Measurements from ENCODE around the gene VHLL. TPM values are rescaled to one million over a fixed set of nuclear protein-coding genes. Genes with fewer than 3 reads are reported as not detected.
A peak's percentile ranks its signal among the peaks of the same experiment; 100 is the strongest.

The VHLL gene
- polyA plus RNA-seq, 1 of the 3 experiments (the other 2 are of a cell fraction): not detected

- TF ChIP-seq NFIC (IDR thresholded peaks at IDR 0.05; ENCODE audit: borderline replicate concordance): no peak
Observed at GRCh38 chr1:156263288-156263655, 35.8 kb downstream of the VHLL start (continued).

GRCh38 chr1:156262461-156263287 lies 36.4 kb downstream of the VHLL start:
- peak overlapping the region in 1 of 2 experiments; percentile 56; a peak in 2 of 4 replicates for H3K27ac ChIP-seq (ENCODE audit: low read depth in 2 of 2, low read length in 1 of 2)
- TF ChIP-seq JUND (IDR thresholded peaks at IDR 0.05): peak; percentile 16; the same call in 1 of the 2 replicates
- no peak for TF ChIP-seq POLR2AphosphoS5 (IDR thresholded peaks at IDR 0.05; ENCODE audit: low read depth, low read length)
- TF ChIP-seq ELF1 (IDR thresholded peaks at IDR 0.05): no peak
- peak; percentile 45 for TF ChIP-seq PBX3 (IDR thresholded peaks at IDR 0.05)
- no peak for TF ChIP-seq MAX (IDR thresholded peaks at IDR 0.05; ENCODE audit: low read depth)
- peak; percentile 56 for TF ChIP-seq FOSL2 (IDR thresholded peaks at IDR 0.05; ENCODE audit: borderline replicate concordance, low read depth)
- peak; percentile 2; the same call in 1 of the 2 replicates for TF ChIP-seq TCF12 (IDR thresholded peaks at IDR 0.05)
- no peak for TF ChIP-seq USF1 (IDR thresholded peaks at IDR 0.05; ENCODE audit: borderline replicate concordance, low read depth)
- no peak for TF ChIP-seq TAF1 (IDR thresholded peaks at IDR 0.05; ENCODE audit: borderline replicate concordance, low read depth, low read length)
- no peak for TF ChIP-seq FOXM1 (IDR thresholded peaks at IDR 0.05; ENCODE audit: low read depth)
- no peak for TF ChIP-seq SMC3 (IDR thresholded peaks at IDR 0.05; ENCODE audit: low read depth, low read length)
- TF ChIP-seq MEF2A (IDR thresholded peaks at IDR 0.05; ENCODE audit: borderline replicate concordance, low read depth): no peak
- TF ChIP-seq NRF1 (IDR thresholded peaks at IDR 0.05; ENCODE audit: low read depth, low read length): no peak
- 0 out of 2 replicates have a peak, but pooled peaks have one; percentile 8 for TF ChIP-seq NFIC (IDR thresholded peaks at IDR 0.05; ENCODE audit: borderline replicate concordance)
- H3K36me3 ChIP-seq (replicated peaks in 1 of 2; ENCODE audit: control insufficient read depth in 1 of 2, insufficient read depth in 2 of 2, low read length in 1 of 2): peaks cover 72 to 77% of the 10 kb centered on the region in 2 experiments
- peaks cover 7% of the 10 kb centered on the region; the same call in 1 of the 2 replicates for H3K79me2 ChIP-seq (ENCODE audit: insufficient read depth)
- H3K27me3 ChIP-seq (ENCODE audit: insufficient read depth): no peaks in the 10 kb centered on the region
- no peaks in the 10 kb centered on the region for H3K9me3 ChIP-seq
- peaks cover 13% of the 10 kb centered on the region; the same call in 1 of the 2 replicates for H4K20me1 ChIP-seq (ENCODE audit: insufficient read depth)
- ChIA-PET POLR2A (interaction anchor here (0.7 to 1.4 kb wide), 3 partner anchors 11 to 1230 kb away, joined by 3 read pairs; no protein-coding TSS in a partner anchor), CTCF (interaction anchor here (0.6 to 1.4 kb wide), 4 partner anchors 37 to 337 kb away, joined by 3 to 5 read pairs (median 4); no protein-coding TSS in a partner anchor)
- H3K4me3 ChIP-seq (ENCODE audit: low read depth in 2 of 2, low read length in 1 of 2): no peak overlapping the region
- H2AFZ ChIP-seq (ENCODE audit: low read depth): no peak overlapping the region
- no peak for DNase-seq
- peak overlapping the region; percentile 39; the same call in 1 of the 2 replicates for H3K4me2 ChIP-seq
- H3K9ac ChIP-seq: no peak overlapping the region
- 72% methylated on average over 9 of the region's 9 CpGs for WGBS (ENCODE audit: low lambda C conversion rate)
- H3K9me2 ChIP-seq: no peaks in the 10 kb centered on the region
- H3K4me1 ChIP-seq (ENCODE audit: control insufficient read depth in 1 of 2, insufficient read depth in 2 of 2, low read depth in 1 of 2, low read length in 1 of 2): peaks cover 11 to 16% of the 10 kb centered on the region in 2 experiments; a peak in 3 of 4 replicates
- peaks cover 26% of the 10 kb centered on the region for H3F3A ChIP-seq (replicated peaks; ENCODE audit: insufficient read depth)
